Stimulated activated naive CD8-positive, alpha-beta T cell treated with anti-CD3 and anti-CD28 coated beads, Interleukin-15, amount 100 ng/mL, for 72 hours (primary cell): ENCODE results near the gene LSMEM2.
A peak's percentile ranks its signal among the peaks of the same experiment; 100 is the strongest.
"Not testable (repeated sequence)": the region's sequence is repeated elsewhere in the genome, so short reads cannot be mapped to it uniquely, and the experiment has no call there.

ENCODE experiments used
- ATAC-seq: fragments of 150-1000 bp; cut with Tn5 transposase; 2 replicates; pipeline ENCODE4 v1.10.0; 2021; ENCODE audit warnings: mild to moderate bottlenecking, moderate library complexity
- DNase-seq, 2 donors: peaks; one replicate each; pipeline ENCODE4 v3.0.0; 2021 to 2022
- H3K27ac Mint-ChIP-seq, 2 donors: one replicate each; pipeline ENCODE4 v1.8.0; 2022; ENCODE audit warnings: mild to moderate bottlenecking in 2 of 2, mixed read lengths in 2 of 2, moderate library complexity in 2 of 2
- H3K27me3 Mint-ChIP-seq: one replicate; pipeline ENCODE4 v1.8.0; 2022; ENCODE audit warnings: mixed read lengths
- H3K4me1 Mint-ChIP-seq: one replicate; pipeline ENCODE4 v1.8.0; 2022; ENCODE audit warnings: mild to moderate bottlenecking, mixed read lengths
- H3K4me3 Mint-ChIP-seq, 2 donors: one replicate each; pipeline ENCODE4 v1.8.0; 2022; ENCODE audit warnings: mild to moderate bottlenecking in 2 of 2, mixed read lengths in 2 of 2, moderate library complexity in 1 of 2
- H3K9me3 Mint-ChIP-seq, 2 donors: one replicate each; pipeline ENCODE4 v1.8.0; 2022; ENCODE audit warnings: mixed read lengths in 2 of 2

LSMEM2 gene

GRCh38 chr3:50256978-50257890 is 21.7 kb upstream of the LSMEM2 start:
- peak in 1 of 2 donors; percentile 43 for DNase-seq
- peak overlapping the region in 1 of 2 donors; percentile 64 for H3K27ac Mint-ChIP-seq

GRCh38 chr3:50258029-50258680 is 20.7 kb upstream of the LSMEM2 start:
- DNase-seq (peak in 1 of 2 donors; percentile 0), ATAC-seq (no peak)
- Mint-ChIP-seq H3K27me3 (no peaks in the 10 kb centered on the region), H3K9me3 (no peaks in the 10 kb centered on the region), H3K27ac (peak overlapping the region in 1 of 2 donors; percentile 64), H3K4me3 (no peak overlapping the region), H3K4me1 (peaks cover 39% of the 10 kb centered on the region)

More at GRCh38 chr3:50256978-50257890, 21.7 kb upstream of the LSMEM2 start:
- ATAC-seq, result no peak
- Mint-ChIP-seq H3K27me3 (no peaks in the 10 kb centered on the region), H3K4me3 (no peak overlapping the region), H3K4me1 (peaks cover 40% of the 10 kb centered on the region), H3K9me3 (no peaks in the 10 kb centered on the region)

- DNase-seq (peak in 1 of 2 donors; percentile 7), ATAC-seq (no peak)
- H3K27ac Mint-ChIP-seq, result no peak overlapping the region
- no peaks in the 10 kb centered on the region for H3K9me3 Mint-ChIP-seq
- no peak overlapping the region for H3K4me3 Mint-ChIP-seq
- no peaks in the 10 kb centered on the region for H3K27me3 Mint-ChIP-seq
- H3K4me1 Mint-ChIP-seq, result peaks cover 32% of the 10 kb centered on the region
These were observed 19.9 kb upstream of the LSMEM2 start for GRCh38 chr3:50258979-50259378.

GRCh38 chr3:50259432-50260026 is 19.4 kb upstream of the LSMEM2 start:
- Mint-ChIP-seq H3K9me3 (no peaks in the 10 kb centered on the region), H3K4me3 (peak overlapping the region; percentile 73 to 86), H3K4me1 (peaks cover 32% of the 10 kb centered on the region), H3K27ac (peak overlapping the region; percentile 81 to 83), H3K27me3 (no peaks in the 10 kb centered on the region)
- DNase-seq, result peak in 1 of 2 donors; percentile 1
- ATAC-seq, result peak; percentile 24

DNA sequence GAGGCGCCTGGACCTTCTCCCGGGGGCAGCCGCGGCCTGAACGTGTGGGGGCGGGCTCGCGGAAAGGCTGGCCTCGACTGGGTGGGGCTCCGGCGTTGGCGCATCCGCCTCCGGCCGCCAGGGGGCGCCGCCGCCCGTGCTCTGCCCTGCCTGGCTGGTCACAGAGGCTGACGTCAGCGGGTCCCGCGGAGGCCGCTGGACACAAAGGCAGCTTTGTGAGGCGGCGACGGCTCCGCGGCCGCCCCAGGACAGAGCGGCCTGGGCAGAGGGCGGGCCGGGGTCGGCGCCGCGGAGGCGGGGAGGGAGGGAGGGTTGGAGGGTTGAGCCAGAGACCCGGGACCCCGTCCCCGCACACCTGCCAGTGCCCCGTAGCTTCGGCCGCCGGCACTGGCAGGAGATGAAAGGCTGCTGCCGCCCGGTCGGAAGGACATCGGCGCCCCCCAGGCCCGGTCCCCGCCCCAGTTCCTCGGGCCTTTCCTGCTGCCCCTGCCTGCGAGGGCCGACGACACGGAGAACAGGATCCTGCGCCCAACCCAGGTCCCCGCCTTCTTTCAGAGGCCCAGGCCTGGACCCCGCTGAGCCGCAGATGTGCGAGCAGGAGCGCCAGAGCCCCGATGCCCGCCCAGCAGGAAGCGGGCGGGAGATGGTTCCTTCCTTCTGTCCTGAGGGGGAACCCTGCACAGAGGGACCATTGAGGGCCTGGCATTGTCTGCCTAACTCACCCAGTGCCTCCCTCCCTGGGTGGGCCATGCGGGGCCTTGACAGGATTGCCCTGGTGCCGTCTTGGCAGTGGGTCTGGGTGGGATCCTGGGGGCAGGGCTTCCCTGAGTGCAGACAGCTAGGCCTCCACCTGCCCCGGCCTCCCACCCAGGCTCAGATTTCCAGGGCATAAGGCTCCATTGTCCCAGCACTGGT is 18.6 kb upstream of the LSMEM2 start:
- H3K4me3 Mint-ChIP-seq, result peak overlapping the region; percentile 73 to 86
- no peaks in the 10 kb centered on the region for H3K27me3 Mint-ChIP-seq
- peaks cover 32% of the 10 kb centered on the region for H3K4me1 Mint-ChIP-seq
- H3K27ac Mint-ChIP-seq, result peak overlapping the region; percentile 81 to 83
- peak; percentile 92 for ATAC-seq
- peak; percentile 86 to 90 for DNase-seq
- no peaks in the 10 kb centered on the region for H3K9me3 Mint-ChIP-seq

GRCh38 chr3:50260942-50261441 is 17.9 kb upstream of the LSMEM2 start:
- ATAC-seq (no peak), DNase-seq (peak in 1 of 2 donors; percentile 3)
- Mint-ChIP-seq H3K27ac (peak overlapping the region in 1 of 2 donors; percentile 80), H3K4me1 (peaks cover 32% of the 10 kb centered on the region), H3K4me3 (peak overlapping the region; percentile 73 to 86), H3K27me3 (peaks cover 7% of the 10 kb centered on the region), H3K9me3 (no peaks in the 10 kb centered on the region)

- Mint-ChIP-seq H3K27me3 (peaks cover 11% of the 10 kb centered on the region), H3K9me3 (no peaks in the 10 kb centered on the region), H3K4me1 (peaks cover 30% of the 10 kb centered on the region), H3K4me3 (peak overlapping the region; percentile 73 to 86), H3K27ac (peak overlapping the region in 1 of 2 donors; percentile 67)
- DNase-seq, result no peak
- no peak for ATAC-seq
These were observed 17.4 kb upstream of the LSMEM2 start for GRCh38 chr3:50261505-50261904.

DNA sequence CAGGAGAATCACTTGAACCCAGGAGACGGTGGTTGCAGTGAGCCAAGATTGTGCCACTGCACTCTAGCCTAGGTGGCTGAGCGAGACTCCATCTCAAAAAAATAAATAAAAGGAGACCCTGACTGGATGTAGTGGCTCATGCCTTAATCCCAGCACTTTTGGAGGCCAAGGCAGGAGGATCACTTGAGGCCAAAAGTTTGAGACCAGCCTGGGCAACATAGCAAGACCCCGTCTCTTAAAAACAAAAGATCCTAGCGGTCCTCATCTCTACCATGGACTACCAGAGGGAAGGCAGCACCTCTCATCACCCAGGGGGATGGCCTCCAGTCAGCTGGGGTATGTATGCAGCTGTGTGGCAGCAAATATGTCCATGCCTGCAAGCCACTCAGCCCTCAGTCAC is 16.7 kb upstream of the LSMEM2 start:
- not testable (repeated sequence) for ATAC-seq, H3K4me3 Mint-ChIP-seq, DNase-seq, H3K27ac Mint-ChIP-seq, H3K9me3 Mint-ChIP-seq
- peaks cover 18% of the 10 kb centered on the region for H3K27me3 Mint-ChIP-seq
- peaks cover 27% of the 10 kb centered on the region for H3K4me1 Mint-ChIP-seq

DNA sequence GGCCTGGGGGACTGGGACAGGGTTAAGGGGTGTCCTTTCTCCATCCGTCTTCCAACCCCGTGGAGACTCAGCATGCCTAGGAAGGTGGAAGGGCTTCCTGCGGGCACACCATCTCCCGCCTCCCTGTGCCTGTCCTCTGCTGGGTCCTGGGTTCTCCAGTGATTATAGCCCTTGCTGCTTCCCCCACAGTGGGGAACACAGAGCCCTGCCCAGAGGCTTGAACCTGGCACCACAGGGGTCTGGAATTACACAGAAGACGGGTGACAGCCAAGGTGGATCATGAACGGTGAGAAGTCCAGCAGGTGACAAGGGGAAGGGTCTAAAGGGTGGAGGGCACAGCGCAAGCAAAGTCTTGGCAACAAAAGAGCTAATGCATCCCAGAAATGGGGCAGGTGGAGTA is 16.1 kb upstream of the LSMEM2 start:
- Mint-ChIP-seq H3K4me3 (peak overlapping the region in 1 of 2 donors; percentile 7), H3K9me3 (no peaks in the 10 kb centered on the region)
- peak in 1 of 2 donors; percentile 0 for DNase-seq

DNA sequence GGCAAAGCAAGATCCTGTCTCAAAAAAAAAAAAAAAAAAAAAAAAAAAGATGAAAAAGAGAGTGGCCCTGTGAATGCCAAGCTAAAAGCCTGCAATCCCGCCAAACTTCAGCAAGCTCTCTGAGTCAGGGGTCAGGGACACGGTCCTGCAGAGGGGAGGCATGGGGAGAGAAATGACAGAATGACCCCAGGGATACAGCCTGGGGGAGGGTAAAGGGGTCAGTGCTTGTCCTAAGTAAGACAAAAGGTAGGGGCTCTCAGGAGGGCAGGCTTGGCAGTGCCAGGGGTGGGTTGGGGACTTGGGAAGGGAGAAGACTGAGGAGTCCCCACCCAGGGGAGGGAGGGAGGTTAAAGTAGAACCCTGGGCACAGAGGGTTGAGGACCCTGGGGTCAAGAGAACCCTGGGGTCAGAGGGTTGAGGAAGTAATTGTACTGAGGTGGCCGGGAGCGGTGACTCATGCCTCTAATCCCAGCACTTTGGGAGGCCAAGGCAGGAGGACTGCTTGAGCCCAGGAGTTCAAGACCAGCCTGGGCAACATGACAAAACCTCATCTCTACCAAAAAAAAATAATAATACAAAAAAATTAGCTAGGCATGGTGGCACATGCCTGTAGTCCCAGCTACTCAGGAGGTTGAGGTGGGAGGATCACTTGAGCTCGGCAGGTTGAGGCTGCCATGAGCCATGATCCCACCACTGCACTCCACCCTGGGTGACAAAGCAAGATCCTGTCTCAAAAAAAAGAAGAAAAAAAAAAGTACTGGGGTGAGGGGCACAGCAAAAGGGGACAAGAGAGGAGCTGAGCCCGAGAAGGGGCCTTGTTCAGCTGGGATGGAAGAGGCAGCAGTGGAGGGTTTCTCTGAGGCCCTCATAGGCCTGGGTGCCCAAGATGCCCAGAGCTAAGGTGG is 15.2 kb upstream of the LSMEM2 start:
- H3K27me3 Mint-ChIP-seq, result peaks cover 33% of the 10 kb centered on the region
- ATAC-seq (no peak), DNase-seq (peak in 1 of 2 donors; percentile 1)
- peak overlapping the region in 1 of 2 donors; percentile 93 for H3K27ac Mint-ChIP-seq
- H3K4me1 Mint-ChIP-seq, result peaks cover 22% of the 10 kb centered on the region
- H3K9me3 Mint-ChIP-seq, result no peaks in the 10 kb centered on the region
- no peak overlapping the region for H3K4me3 Mint-ChIP-seq

More for the DNA sequence above, 16.1 kb upstream of the LSMEM2 start:
- H3K27me3 Mint-ChIP-seq, result peaks cover 24% of the 10 kb centered on the region
- no peak overlapping the region for H3K27ac Mint-ChIP-seq
- peaks cover 27% of the 10 kb centered on the region for H3K4me1 Mint-ChIP-seq
- no peak for ATAC-seq

GRCh38 chr3:50264383-50264963 is 14.4 kb upstream of the LSMEM2 start:
- ATAC-seq (no peak), DNase-seq (no peak)
- H3K9me3 Mint-ChIP-seq, result no peaks in the 10 kb centered on the region
- peaks cover 37% of the 10 kb centered on the region for H3K27me3 Mint-ChIP-seq
- no peak overlapping the region for H3K27ac Mint-ChIP-seq
- H3K4me3 Mint-ChIP-seq, result no peak overlapping the region
- peaks cover 14% of the 10 kb centered on the region for H3K4me1 Mint-ChIP-seq

DNA sequence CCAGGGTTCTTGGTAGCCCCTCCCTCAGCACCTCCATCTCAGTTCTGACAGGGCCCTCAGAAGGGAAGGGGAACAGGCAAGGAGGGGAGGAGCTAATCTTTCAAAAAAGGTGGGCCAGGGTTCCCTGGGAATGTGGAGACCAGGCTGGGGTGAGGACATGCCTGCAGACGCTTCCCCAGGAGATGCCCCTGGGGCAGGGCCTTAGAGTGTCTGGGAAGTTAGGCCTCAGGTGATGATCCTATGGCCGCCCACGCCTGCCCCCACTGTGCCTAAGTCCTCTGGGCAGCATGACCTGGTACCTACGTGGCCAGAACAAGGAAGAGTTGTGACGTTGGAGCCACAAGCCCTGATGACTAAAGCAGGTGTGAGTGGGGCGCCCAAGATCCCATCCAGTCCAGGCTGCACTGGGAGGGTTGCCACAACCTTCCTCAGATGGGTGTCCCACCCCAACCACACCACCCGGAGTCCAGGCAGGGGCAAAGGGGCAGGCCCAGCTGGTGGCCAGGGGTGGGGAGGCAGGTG is 13.9 kb upstream of the LSMEM2 start:
- Mint-ChIP-seq H3K4me1 (peaks cover 9% of the 10 kb centered on the region), H3K27me3 (peaks cover 42% of the 10 kb centered on the region), H3K4me3 (no peak overlapping the region), H3K27ac (no peak overlapping the region), H3K9me3 (no peaks in the 10 kb centered on the region)
- DNase-seq (no peak), ATAC-seq (no peak)

DNA sequence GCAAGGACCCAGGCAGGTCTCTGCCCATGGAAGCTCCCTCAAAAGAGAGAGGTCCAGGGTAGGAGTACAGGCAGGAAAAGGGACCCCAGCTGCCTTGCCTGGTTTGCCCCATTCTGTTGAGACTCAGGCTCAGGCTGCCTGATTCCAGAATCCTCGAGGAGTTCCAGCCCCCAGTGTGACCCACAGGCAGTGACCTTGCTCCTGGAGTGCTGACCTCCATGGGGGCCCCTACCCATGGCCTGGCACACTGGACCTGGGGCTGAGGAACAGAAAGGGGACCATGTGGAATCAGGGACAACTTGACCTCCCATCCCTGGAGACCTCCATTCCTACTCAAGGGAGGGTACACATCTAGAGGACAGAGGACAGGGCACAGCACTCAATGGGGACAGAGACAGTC is 13.3 kb upstream of the LSMEM2 start:
- no peak for ATAC-seq
- H3K4me3 Mint-ChIP-seq, result no peak overlapping the region
- peaks cover 48% of the 10 kb centered on the region for H3K27me3 Mint-ChIP-seq
- H3K27ac Mint-ChIP-seq, result no peak overlapping the region
- DNase-seq, result no peak
- H3K4me1 Mint-ChIP-seq, result peaks cover 9% of the 10 kb centered on the region
- H3K9me3 Mint-ChIP-seq, result no peaks in the 10 kb centered on the region
